GM21717 (cell line): ENCODE measurements around the gene ASAP2.

Experiments used
- ATAC-seq: cut with Tn5 transposase; IDR thresholded peaks from one replicate; pipeline ENCODE4 v1.9.1; 2021; ENCODE audit warnings: mild to moderate bottlenecking, moderate library complexity; ENCODE audit not compliant: unreplicated experiment

The ASAP2 gene

GRCh38 chr2:9271691-9272090, 65.1 kb downstream of the ASAP2 start:
- ATAC-seq: no peak

GRCh38 chr2:9273486-9274130, 67.0 kb downstream of the ASAP2 start:
- no peak for ATAC-seq

GRCh38 chr2:9274701-9275343, 68.2 kb downstream of the ASAP2 start:
- ATAC-seq: no peak

GRCh38 chr2:9275399-9275798, 68.8 kb downstream of the ASAP2 start:
- no peak for ATAC-seq

DNA sequence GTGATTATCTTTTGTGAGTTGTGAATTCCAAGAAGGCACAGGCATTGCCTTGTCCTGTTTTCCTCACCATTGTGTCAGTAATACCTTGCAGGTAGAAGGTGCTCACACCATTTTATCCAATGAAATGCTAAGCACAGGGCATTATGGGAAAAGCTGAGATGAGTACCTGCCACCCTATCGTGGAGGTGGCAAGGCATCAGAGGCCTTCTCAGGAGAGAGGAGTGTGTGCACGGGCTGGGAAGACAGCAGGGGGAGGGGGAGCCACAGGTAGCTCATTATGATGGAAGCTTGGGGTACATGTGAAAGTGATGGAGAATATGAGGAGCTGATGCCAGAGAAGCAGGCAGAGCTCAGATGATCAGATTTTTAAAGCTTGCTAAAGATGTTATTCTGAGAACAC, 69.5 kb downstream of the ASAP2 start:
- ATAC-seq: no peak

DNA sequence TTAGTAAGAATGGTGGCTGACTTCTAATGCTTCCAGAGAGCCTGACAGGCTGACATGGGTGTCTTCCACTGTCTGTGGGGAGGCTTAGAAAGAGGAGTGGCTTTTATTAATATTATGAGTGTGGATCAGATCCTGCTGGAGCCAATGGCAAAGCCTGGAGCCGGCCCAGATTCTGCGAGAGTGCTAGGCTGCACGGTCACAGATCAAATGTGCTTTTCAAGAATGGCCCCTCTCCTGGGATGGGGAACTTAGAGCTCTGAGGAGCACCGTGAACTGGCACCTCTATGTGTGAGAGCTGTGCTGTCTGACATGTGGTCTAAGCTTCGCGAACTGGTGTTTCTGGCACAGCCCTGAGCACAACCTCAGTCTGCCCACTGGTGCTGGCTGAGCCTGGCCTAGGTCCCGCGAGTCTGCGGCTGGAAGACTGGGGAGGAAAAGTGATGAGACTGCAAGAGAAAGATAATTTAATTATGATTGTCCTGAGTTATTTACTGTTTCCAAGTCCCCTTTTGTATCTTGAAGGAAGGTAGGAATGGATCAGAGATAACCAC, 70.4 kb downstream of the ASAP2 start:
- no peak for ATAC-seq

GRCh38 chr2:9278439-9278838, 71.8 kb downstream of the ASAP2 start:
- ATAC-seq: no peak

DNA sequence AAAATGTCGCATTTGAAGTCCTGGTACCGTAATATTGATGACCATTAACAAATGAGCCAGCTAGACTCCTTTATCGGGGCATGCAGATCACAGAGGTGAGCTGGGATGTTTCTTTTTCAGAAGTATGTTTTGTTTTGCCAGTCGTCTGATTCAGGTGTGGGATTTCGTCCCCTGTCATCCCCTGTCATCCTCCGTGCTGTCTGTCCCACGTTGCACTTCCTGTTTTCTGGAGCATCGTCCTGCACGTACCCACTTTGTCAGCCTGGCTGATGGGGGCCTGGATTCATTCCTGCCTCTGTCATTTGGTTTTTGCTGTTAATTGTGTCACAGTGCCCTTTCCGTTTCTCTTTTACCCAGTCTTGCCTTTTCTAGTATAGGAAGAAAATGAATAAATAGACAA, 72.8 kb downstream of the ASAP2 start:
- no peak for ATAC-seq

GRCh38 chr2:9280224-9280623, 73.6 kb downstream of the ASAP2 start:
- no peak for ATAC-seq

- no peak for ATAC-seq
These were observed 74.5 kb downstream of the ASAP2 start for GRCh38 chr2:9281145-9281544.

GRCh38 chr2:9282128-9283112, 75.8 kb downstream of the ASAP2 start:
- ATAC-seq: no peak

GRCh38 chr2:9284521-9285297, 78.1 kb downstream of the ASAP2 start:
- no peak for ATAC-seq

DNA sequence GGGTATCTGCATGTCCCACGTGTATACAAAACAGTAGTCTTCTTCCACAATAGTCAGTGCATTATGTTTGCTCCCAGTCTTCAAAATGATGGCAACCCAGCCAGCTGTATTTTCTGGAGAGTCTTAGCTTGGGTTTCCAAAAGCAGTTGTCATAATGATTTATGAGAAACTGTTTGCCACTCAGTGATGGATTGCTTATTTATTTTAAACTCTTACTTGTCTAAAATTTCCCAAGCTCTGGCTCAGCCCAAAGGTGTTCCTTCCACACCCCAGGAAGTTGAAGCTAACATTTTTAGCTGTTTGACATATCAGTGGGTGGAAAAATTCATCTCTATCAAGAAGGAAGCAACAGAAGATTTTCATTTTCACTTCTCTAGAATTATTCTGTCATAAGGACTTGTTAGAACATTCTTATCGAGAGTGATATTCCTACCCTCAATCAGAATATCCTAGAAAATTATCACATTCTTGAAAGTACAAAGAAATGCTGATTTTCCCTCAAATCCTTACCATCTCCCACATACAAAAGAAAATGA, 78.8 kb downstream of the ASAP2 start:
- ATAC-seq: no peak

DNA sequence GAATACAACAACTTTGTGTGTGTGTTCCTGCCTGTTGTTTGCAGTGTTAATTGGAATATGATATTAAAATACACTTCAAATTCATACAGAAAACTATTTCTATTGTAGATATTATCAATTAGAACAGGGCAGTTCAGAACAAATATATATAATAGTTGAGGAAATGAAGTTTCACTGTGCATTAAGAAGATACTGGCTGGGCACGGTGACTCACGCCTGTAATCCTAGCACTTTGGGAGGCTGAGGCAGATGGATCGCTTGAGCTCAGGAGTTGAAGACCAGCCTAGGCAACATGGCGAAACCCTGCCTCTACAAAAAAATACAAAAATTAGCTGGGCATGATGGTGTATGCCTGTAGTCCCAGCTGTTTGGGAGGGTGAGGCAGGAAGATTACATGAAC, 79.3 kb downstream of the ASAP2 start:
- ATAC-seq: no peak

GRCh38 chr2:9286554-9287399, 80.2 kb downstream of the ASAP2 start:
- ATAC-seq: no peak

DNA sequence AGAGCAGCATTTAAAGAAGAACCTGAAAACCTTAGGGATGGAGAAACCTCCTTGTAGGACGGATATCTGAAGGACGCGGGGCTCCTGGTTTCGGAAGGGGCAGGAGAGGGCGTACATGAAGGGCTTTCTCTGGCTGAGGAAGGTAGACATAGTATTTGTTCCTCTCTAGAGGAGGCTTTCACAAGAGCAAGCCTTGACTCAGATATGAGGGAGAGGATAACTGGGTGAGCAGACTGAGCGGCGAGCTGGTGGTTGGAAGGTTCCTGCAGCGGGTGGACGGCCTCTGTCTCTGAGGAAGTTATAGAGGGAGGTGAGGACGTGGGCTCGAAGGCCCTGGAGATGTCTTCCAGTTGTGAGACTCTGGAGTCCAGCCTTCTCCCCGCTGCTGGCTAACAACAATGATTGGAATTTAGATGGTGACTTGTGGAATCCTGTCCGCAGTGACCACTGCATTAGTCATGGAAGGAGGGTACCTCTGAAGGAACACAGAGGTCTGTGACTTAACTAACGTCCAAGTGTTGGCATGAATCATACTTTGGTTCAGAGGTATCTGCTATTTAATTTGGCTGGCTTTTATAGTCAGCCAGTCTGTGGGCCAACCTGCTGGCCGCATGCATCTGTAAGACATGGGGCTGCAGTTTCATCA, 80.9 kb downstream of the ASAP2 start:
- ATAC-seq: no peak

GRCh38 chr2:9288233-9288632, 81.6 kb downstream of the ASAP2 start:
- ATAC-seq: no peak

GRCh38 chr2:9288681-9289338, 82.2 kb downstream of the ASAP2 start:
- ATAC-seq: no peak
